ENCODE measurements around the gene MYOZ1.
A peak's percentile ranks its signal among the peaks of the same experiment; 100 is the strongest.
"Not testable (repeated sequence)": the region's sequence is repeated elsewhere in the genome, so short reads cannot be mapped to it uniquely, and the experiment has no call there.

MYOZ1 gene

DNA sequence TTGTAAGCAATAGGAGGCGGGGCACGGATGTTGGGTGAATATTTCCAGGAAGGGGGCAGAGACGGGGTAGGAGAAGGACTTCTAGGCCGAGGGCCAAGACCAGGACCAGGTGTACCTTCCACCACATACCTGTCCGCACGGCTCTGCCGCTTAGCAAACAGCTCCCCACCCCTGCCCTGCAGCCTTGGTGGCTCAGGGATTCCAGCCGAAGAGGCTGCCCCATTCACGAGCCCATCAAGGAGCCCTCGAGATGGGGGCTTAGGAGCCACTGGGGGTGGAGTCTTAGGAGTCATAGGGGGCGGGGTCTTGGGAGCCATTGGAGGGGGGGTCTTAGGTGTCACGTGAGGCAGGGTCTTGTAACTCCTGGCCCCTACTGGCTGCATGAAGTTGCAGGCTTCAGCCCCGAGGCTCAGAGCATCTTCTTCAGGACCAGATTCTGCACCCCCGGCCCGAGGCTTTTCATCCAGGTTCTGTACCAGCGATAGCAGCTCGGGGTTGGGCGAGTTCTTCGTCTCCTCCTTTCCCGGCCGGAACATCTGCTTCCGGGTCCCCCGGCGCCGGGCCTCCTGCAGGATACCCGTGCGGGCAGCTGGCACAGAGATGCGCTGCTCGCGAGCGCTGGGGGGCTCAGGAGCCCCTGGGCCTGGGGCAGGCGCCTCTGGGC is 6.1 kb upstream of the MYOZ1 start:
- DNase-seq = peak; percentile 95

DNA sequence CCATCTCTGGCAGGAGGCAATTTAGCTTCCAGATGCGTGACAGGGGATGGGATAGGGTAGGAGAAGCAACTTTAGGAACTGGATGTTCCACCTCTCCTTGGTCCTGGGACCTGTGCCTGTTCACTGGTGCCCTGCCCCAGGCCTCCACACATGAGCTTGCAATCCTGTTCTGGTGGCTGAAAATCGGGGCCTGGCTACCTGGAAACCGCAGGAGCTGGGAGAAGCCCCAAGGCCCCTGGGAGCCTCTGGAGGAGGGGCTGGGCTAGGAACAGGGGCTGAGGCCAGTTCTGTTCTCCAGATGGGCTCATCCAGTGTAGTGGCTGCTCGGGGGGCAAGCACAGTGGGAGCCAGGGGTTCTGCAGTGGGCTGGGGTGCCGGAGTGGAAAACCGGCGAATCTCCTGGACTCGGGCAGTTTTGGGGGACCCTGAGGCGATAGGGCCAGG is 5.3 kb upstream of the MYOZ1 start:
- DNase-seq = no peak

DNA sequence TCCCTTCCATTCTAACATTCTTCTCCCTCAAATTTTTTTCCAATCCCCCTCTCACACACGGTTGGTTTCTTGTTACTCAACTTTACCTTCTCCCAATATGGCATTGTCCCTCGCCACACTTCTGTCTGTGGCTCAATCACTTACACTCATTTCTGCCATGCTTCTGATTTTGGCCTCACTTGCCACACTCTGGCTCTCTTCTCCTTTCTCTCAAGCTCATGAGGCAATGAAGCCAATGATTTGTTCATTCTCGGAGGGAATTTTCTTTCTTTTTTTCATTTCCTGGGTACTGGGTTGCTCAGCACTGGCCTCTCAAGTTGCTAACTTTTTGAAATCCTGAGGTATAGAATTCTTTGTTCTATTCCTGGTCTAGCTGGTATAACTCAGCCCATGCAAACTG is 4.0 kb upstream of the MYOZ1 start:
- DNase-seq = no peak

DNA sequence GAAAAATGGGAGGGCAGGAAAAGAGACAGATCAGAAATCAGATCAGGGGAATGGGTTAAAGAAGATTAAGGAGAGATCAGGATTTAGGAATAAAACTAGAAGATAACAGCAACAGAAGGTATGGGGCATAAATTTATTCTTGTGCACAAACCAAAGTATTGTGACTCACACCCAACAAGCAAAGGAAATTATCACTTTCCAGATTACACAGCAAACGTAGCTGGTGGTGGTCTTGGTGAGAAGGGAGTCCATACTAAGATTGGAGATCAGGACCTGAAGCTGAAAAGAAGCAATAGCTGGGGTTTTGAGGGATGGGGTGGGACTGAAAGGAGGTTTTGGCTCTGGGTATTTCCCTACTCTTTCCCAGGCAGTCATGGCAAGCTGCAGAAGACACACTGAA is 3.5 kb upstream of the MYOZ1 start:
- no peak for DNase-seq

DNA sequence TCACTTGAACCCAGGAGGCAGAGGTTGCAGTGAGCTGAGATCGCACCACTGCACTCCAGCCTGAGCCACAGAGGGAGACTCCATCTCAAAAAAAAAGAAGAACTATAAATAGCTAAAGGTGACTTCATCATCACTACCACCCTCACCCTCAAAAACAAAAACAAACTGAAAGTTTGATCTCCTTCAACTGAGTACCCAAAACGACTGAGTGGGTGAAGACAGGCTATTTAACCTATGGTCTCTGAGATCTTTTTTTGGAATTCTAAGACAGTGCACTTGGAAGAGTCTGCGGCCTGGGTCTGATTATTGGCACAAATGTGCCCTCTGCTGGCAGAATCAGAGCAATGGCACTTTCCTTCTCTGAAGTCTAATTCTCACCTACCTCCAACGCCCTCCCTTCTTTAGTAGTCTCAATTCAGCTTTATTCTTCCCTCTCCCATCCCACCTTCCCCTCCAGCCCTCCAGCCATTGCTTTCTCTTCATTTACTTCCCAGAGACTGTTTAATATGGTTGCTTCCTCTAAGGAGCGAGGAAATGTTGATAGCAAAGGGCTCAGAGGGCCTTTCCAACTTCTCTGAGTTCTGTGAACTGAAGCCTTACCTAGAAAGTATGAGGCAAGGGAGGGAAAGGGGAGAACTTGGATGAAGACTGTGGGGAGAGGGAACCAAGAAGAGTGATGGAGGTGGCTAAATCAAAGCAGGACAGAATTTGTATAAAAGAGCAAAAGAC is 2.9 kb upstream of the MYOZ1 start:
- DNase-seq = peak; percentile 74

DNA sequence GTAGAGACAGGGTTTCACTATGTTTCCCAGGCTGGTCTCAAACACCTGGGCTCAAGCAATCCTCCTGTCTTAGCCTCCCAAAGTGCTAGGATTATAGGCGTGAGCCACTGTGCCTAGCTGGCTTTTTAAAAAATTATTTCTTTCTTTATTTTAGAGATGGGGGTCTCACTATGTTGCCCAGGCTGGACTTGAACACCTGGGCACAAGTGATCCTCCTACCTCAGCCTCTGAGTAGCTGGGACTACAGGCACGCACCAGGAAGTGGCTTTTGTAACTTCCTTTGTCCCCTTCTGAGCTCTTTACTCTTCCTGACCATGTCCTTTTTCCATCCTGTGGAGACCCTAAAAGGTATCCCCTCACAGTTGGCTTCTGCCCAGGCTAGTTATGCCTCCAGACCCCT is 2.1 kb upstream of the MYOZ1 start:
- DNase-seq = no peak

DNA sequence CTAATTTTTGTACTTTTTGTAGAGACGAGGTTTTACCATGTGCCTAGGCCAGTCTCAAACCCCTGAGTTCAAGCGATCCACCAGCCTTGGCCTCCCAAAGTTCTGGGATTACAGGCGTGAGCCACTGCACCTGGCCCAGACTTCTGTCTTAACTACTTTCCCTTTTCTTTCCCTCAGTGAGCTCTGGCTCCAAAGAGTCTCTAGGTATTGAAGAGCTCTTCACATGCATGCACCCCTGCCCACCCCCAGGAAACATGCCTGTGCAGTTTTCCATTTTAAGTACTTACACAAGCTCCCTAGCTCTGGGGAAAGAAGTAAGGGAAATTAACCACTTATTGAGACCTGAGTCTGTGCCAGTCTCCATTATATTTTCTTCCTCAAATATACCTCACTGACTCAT is 2.0 kb downstream of the MYOZ1 start:
- DNase-seq = no peak

DNA sequence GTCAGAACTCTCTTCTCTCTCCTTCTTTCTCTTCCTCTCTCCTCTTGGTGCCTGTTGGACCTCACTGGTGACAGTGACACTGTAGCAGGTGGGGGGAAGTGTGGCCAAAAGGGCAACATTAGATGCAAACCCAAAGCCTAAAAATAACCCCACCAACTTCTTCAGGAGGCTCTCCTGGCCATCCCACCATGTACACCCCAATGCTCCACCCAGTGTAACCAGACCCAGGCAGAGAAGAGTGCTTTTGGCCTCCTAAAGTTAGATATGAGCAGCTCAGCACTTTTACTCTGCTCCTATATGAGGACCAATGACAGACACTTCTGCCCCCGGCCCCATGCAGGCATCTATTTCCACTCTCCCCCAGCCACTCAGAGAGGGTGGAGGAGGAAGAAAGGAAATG is 5.5 kb downstream of the MYOZ1 start:
- DNase-seq = no peak

DNA sequence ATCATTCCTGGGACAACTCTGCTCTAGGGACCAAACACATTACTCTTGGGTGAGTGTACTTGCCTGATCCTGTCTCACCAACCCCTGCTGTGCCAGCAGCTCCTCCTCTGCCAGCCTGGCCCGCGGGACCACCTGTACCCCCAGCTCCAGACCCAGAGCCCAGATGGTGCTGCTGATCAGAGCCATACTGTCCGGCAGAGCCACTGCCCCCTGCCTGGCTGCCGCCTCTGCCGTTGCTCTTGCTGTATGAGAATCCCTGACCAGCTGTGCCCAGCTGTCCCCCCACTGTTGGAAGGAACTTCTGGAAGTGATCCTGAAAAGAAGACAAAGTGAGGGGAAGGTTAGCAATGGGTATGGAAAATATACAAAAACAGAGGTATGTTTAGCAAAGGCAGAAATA is 6.9 kb downstream of the MYOZ1 start:
- no peak for DNase-seq

DNA sequence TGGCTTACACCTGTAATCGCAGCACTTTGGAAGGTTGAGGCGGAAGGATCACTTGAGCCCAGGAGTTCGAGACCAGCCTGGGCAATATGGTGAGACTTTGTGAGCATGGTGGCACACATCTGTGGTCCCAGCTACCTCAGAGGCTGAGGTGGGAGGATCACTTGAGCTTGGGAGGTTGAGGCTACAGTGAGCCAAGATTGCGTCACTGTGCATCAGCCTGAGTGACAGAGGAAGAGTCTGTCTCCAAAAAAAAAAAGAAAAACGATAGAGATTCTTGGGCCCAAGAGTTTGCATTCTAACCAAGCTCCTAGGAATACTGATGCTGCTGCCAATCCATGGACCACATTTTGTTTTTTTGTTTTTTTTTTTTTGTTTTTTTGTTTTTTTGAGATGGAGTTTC is 12.1 kb downstream of the MYOZ1 start:
- DNase-seq = no peak

DNA sequence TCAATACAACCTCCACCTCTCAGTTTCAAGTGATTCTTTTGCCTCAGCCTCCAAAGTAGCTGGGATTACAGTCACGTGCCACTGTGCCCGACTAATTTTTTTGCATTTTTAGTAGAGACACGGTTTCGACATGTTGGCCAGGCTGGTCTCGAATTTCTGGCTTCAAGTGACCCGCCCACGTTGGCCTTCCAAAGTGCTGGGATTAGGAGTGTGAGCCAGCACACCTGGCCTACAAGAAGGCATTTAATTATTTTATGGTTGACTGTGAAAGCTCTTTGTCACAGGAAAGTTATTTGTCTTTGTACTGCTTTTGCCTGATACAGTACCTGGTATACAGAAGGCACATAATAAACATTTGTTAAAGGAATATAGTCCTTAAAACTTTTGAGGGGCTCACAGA is 12.9 kb downstream of the MYOZ1 start:
- no peak for DNase-seq

DNA sequence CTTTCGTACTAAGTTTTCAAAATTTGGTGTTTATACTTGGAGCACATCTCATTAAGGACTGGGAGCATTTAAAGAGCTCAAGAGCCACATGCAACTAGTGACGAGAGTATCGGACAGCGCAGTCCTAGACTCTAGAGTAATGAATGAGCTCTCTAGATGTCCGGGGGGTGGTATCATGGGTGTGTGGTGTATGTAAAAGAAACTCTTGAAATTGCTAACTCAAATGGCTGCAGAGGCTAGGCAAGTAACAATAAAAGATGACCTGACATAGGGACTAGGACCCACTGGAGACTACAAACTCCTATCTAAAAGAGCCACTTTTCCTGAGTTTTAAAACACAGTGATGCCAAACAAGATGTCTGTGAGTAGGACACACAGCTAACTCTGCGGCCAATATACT is 14.0 kb downstream of the MYOZ1 start:
- no peak for DNase-seq

DNA sequence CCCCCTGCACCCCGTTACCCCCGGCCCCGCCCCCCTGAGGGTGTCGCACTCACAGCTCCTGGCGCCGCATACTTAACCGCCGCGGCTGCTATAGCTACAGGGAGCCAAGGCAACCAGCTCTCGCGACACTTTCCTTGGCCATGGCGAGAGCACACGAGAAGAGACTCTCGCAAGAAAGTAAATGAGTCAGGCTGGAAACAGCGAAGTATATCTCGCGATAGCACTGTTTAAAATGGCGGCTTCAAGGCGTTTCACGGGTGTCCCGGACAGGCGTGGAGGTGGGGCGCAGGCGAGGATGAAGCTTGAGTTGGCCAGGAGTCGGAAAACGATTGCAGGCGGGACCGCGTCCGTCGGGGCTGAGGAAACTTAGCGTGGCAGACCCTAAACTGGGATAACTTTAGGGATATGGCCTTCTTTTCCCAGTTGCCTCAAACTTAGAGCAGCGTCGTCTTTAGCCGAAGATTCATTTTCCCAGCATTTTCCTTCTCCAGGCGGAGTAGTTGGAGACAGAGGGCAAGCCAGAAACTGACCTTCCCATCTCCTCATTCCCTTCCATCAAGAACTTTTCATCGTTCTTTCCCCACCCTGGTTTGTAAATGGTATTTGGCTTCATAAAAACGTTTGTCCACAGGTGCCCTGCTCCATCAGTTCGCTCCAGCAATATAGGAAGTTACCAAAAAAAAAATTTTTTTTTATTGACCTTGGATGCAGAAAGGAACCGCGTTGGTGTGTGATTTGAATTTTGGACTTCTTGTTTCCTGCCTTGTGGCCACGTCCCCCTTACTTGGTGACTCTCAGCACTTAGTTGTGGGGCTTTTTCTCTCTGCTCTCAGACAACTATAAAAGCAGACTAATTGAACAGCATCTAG is 15.2 kb downstream of the MYOZ1 start:
- DNase-seq = peak; percentile 97

DNA sequence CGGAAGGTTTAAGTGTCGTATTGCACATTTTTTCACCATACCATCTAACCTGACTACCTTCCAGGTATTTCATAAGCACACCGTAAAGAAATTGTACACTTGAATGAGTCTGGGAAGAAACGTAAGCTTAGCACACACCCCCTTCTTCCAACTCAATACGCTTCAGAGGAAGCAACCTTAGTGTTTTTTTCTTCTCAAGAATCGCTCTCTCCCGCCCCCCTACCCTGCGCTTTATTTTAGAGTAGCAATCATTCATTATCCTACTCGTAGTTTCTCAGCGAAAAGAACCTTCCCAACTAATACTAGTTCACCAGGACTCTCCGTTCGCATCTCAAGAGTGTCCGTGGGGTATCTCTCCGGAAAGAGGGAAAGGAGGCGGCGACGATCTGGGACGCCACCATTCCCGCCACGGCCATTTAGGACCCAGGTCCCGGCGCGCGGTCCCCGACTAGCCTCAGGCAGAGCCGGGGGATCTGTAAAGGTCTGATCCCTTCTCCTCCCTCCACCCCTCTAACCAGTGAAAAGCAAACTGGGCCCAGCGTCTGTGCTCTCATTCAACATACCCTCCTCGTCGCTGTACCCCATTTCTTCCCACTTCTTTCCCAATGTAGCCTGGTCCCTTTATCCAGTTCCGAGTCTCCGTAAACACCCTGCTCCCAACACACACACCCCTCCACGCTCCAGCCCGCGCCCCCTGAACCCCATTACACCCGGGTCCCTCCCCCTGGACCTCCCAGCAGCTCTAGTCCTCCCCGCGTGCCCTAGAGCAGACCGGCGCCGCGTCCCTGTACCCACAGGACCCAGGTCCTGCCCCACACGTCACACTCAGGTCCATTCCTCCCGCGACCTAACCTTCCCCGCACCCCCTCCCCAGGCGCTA is 16.0 kb downstream of the MYOZ1 start:
- peak; percentile 57 for DNase-seq

DNA sequence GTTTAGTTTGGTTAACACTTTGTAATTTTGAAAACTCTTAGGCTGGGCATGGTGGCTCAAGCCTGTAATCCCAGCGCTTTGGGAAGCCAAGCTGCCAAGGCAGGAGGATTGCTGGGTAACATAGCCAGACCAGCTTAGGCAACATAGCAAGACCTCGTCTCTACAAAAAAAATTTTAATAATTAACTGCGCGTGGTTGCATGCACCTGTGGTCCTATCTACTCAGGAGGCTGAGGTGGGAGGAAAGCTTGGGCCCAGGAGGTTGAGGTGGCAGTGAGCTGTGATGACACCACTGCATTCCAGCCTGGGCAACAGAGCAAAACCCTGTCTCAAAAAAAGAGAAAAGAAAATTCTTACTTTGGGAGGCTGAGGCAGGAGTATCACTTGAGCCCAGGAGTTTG is 18.2 kb downstream of the MYOZ1 start:
- no peak for DNase-seq

DNA sequence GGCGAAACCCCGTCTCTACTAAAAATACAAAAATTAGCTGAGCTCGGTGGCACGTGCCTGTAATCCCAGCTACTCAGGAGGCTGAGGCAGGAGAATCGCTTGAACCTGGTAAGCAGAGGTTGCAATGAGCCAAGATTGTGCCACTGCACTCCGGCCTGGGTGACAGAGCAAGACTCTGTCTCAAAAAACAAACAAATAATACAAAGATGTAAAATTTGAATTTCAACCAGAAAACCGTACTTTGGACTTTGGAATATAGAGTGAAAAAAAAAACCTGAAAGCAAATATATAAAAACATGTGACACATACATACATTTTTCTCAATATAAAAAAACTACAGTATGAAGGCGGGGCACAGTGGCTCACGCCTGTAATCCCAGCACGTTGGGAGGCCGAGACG is 20.3 kb downstream of the MYOZ1 start:
- DNase-seq = not testable (repeated sequence)

DNA sequence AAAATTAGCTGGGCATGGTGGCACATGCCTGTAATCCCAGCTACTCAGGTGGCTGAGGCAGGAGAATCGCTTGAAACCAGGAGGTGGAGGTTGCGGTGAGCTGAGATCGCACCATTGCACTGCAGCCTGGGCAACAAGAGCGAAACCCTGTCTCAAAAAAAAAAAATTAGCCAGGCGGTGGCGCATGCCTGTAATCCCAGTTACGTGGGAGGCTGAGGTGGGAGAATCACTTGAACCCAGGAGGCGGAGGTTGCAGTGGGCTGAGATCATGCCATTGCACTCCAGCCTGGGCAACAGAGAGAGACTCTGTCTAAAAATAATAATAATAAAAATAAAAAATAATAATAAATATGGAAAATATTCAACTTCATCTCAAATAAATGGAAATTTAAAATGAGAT is 24.1 kb downstream of the MYOZ1 start:
- not testable (repeated sequence) for DNase-seq

DNA sequence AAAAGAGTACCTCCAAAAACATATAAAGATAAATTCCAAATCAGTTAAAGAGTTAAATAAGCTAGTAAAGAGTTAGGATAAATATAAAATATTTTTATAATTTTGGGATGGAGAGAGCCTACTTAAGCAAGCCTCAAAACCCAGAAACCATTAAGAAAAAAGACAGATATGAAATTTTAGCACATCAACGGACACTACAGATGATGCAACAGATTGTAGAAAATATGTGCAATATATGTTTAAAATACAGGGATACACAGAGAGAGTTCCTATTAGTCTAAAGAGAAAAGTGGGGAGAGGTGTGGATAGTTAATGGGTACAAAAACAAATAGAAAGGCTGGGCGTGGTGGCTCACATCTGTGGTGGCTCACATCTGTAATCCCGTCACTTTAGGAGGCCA is 26.6 kb downstream of the MYOZ1 start:
- no peak for DNase-seq

DNA sequence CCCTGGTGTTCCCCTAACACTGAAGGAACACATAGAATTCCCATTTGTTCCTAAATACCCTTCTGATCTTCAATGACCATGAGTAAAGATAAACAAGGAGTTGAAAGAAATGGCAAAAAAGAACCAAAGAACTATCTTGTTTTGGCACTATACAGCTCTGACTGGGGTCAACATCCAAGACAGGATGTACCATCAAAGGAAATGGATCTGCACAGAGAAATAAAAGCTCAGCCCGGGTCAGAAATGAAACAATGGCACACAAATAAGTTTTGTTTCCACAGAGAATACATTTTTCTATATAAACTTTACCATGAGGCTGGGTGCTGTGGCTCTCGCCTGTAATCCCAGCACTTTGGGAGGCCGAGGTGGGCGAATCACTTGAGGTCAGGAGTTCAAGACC is 32.2 kb downstream of the MYOZ1 start:
- no peak for DNase-seq

DNA sequence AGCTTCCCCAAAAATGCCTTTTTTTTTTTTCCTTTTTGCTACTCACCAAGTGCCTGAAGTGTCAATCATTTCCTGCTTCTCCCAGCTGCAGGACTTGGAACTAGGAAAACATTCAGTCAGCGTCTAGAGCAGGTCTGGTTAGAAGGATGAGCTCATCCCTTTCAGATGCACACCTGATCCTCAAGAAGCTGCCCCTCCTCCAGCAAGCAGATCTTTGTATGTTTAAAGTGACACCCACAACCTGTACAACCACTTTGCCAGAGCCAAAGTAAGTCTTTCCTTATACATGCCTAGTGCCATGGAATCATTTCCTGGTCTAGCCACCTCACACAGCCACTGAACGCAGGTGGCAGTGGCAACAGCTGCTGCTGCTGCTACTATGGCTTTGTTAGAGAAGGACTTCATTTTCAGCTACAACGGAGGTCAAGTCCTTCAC is 39.8 kb downstream of the MYOZ1 start:
- no peak for DNase-seq

DNA sequence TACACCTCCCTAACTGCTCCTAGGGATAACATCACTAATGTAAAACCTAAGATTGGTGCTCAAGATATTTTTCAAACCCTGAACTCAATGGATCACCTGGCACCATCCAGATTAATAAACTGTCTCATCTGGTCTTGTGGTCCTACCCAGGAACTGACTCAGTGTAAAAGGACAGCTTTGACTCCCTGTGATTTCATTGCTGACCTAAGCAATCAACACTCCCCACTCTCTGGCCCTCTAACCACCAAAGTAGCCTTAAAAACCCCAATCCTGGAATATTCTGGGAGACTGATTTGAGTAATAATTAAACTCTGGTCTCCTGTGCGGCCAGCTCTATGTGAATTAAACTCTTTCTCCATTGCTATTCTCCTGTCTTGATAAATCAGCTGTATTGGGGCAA is 43.9 kb downstream of the MYOZ1 start:
- DNase-seq = no peak

DNA sequence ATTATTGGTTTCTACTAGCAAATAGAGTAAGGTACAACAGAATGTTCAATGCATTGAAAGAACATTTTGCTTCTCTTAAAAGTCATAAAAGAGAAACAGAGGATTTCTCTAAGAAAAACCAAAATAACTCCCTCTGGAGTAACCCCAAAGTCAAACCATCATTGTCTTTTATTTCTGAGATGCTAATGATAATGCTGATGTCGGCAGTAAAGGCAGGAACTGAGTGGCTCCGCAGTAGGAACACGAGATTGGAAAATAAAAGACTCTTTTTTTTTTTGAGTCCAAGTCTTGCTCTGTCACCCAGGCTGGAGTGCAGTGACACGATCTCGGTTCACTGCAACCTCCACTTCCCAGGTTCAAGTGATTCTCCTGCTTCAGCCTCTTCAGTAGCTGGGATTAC is 47.5 kb downstream of the MYOZ1 start:
- no peak for DNase-seq

DNA sequence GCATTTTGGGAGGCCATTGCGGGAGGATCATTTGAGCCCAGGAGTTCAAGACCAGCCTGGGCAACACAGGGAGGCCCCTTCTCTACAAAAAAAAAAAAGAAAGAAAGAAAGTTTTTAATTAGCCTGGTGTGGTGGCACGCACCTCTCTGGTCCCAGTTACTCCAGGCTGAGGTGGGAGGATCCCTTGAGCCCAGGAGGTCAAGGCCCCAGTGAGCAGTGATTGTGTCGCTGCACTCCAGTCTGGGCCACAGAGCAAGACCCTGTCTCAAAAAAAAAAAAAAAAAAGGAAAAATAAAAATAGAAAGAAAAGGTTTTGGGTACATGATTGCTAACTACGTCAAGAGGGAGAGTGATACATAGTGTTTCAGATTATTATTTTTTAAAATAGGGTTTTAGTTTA is 48.2 kb downstream of the MYOZ1 start:
- DNase-seq = no peak
